HG03520 (cell line): Measurements from ENCODE around the gene AGAP1.

Source experiments
- ATAC-seq: cut with Tn5 transposase; IDR thresholded peaks from one replicate; pipeline ENCODE4 v1.9.1; 2021; ENCODE audit warnings: mild to moderate bottlenecking, moderate library complexity; ENCODE audit not compliant: unreplicated experiment

AGAP1 gene

GRCh38 chr2:235833971-235834620 lies 340.3 kb downstream of the AGAP1 start:
- no peak for ATAC-seq

- ATAC-seq, result no peak
These were observed 340.9 kb downstream of the AGAP1 start for GRCh38 chr2:235834781-235835180.

DNA sequence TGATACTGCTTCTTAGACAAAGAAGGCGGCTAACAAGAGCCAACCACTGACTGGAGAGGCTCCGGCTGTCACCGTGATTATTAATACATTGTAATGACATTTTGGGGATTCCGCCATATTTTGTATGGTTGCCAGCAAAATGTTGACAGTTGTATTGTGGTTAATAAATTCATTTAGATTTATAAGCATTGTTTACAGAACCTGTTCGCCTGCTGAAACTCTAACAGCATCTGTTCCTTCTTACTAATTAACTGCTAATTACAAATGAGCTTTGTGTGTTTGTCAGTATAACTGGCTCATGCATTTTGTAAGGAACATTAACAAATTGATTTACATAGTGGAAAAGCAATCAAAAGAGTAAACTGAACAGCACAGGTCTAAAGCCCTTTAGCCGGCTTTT lies 342.0 kb downstream of the AGAP1 start:
- ATAC-seq, result no peak

- ATAC-seq, result no peak
These were observed 342.7 kb downstream of the AGAP1 start for GRCh38 chr2:235836491-235836911.

DNA sequence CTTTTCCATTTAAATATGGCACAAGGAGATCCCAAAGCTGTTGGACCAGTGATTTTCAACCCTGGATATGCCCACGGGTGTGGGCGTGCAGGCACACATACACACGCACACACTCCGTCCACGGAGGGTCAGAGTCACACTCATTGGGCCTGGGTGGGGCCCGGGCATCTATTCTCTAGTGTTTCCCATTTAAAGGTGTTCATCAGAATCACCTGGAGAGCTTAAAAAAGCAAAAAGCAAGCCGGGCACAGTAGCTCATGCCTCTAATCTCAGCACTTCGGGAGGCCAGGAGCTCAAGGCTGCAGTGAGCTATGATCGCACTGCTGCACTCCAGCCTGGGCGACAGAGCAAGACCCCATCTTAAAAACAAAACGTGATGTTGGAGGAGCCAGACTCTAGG lies 345.4 kb downstream of the AGAP1 start:
- ATAC-seq, result no peak

DNA sequence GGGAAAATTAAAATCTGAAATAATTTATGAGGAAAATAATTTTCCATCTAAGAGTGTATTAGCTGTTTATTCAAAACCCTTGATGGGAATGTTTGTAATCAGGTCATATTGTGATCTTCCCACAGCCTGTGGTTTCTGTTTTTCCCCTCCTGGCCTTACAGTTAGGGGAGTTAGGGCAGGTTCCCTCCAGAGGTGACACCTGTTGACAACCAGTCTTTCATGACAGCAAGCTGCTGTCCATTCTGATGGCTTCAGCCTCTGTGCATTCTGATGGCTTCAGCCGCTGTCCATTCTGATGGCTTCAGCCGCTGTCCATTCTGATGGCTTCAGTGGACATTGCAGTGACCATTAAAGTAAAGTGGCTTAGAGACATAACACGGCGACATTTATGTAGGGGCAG lies 346.1 kb downstream of the AGAP1 start:
- ATAC-seq, result no peak

DNA sequence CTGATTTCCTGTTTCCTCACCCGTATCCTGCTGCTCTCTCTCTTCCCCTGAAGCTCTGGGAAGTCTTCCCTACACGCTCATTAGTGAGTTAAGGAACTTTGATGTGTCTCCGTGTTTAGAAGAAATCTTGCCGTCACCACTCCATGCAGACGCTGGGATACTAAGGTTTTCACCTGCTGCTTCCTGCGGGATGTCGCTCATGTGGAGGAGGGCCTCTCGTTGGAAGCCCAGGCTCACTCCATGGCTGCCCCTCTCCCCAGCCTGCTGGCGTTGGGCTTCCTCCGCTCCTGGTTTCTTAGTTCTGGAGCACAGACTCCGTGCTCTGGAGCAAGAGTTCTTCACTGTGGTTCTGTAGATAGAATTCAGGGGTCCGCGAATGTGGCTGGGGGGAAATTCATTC lies 348.0 kb downstream of the AGAP1 start:
- ATAC-seq, result no peak

- ATAC-seq, result no peak
These were observed 349.1 kb downstream of the AGAP1 start for GRCh38 chr2:235842941-235843340.

- ATAC-seq, result no peak
These were observed 349.9 kb downstream of the AGAP1 start for GRCh38 chr2:235843591-235844395.

DNA sequence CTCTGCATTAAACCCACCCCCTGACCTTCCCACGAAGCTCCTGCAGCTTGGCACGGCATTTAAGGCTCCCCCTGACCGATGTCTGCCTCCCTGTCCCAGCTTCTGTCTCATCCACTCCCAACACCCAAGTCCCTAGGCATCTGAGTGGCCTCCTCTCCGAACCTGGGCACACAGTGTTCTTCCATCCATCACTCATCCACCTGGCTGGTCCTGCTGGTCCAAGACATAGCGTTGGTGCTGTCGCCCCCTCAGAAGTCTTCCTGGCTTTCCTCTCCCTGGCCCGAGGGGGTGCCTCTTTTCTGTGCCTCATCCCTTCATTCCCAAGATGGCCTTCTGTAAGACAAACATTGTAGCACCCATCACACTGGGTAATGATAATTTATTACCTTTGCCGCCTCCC lies 350.7 kb downstream of the AGAP1 start:
- ATAC-seq, result no peak

- no peak for ATAC-seq
These were observed 351.4 kb downstream of the AGAP1 start for GRCh38 chr2:235845245-235845644.

DNA sequence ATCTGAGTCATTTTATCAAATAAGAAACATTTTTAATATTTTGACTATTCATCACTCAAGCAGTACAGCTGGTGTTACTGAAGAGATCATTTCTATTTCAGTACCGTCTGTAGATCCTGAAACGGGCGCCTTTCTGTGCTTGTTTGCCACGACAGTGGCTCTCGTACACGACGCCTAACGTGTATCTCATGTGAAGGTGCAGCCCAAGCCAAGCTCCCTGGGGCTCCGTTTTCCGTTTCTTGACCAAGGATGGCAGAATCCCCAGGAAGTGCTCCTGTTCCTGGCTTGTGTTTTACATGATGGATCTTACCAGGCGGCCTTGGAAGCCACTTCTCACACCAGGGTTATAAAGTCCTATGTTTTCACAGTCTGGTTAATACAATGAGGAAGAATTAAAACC lies 353.7 kb downstream of the AGAP1 start:
- ATAC-seq, result no peak

DNA sequence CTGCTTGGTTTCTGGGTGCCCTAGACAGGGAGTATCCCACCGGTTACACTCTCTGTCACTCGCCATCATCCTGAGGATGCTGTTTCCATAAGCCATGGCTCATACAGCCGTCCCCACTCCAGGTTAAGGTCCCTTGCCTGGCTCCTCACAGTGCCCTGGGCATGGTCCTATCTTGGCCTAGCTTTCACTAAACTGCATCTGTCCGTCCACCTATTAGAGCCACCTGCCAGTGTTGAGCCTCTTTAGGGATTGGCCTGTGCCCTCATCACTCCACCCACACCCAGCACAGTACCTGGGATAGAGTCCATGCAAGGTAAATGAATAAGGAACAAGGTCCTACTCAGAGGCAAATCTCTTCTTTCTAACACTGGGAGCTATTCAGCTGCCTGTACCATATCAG lies 354.2 kb downstream of the AGAP1 start:
- no peak for ATAC-seq

GRCh38 chr2:235848946-235849345 lies 355.1 kb downstream of the AGAP1 start:
- no peak for ATAC-seq

GRCh38 chr2:235849489-235849888 lies 355.6 kb downstream of the AGAP1 start:
- no peak for ATAC-seq

- no peak for ATAC-seq
These were observed 356.4 kb downstream of the AGAP1 start for GRCh38 chr2:235850289-235850688.

DNA sequence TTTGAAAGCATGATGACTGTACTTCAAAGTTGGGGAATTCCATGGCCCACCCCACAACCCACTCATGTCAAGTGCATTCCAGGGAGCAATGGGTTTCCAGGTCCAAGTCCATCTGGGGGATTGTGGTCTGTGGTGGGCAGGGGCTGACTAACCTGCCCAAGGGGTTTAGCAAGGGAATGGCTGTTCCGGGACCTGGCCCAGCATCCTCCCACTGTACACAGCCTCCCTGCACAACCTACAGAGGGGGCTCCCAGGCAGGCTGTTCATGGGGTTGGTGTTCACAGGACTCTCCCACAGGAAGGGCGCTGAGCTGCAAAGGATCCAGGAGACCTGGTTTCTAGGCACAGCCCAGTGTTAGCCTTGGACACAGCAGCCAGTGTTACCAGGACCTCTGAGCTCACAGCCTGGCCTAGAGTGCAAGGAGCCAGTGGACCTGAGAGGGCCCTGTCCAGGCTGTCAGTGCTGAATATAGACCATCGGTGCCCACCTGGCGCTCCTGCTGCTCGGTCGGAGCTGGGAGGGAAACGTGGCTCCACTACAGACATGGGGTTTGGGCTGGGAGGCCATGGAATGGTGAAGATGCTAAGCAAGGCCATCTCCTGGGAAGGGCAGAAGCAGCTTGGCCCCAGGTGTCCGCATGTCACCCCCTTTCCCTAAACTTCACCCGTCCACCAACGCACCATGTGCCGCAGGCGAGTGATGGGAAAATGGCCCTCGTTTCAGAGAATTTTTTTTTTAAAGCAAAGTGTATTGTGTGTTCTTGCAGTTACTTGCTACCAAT lies 357.1 kb downstream of the AGAP1 start:
- no peak for ATAC-seq

DNA sequence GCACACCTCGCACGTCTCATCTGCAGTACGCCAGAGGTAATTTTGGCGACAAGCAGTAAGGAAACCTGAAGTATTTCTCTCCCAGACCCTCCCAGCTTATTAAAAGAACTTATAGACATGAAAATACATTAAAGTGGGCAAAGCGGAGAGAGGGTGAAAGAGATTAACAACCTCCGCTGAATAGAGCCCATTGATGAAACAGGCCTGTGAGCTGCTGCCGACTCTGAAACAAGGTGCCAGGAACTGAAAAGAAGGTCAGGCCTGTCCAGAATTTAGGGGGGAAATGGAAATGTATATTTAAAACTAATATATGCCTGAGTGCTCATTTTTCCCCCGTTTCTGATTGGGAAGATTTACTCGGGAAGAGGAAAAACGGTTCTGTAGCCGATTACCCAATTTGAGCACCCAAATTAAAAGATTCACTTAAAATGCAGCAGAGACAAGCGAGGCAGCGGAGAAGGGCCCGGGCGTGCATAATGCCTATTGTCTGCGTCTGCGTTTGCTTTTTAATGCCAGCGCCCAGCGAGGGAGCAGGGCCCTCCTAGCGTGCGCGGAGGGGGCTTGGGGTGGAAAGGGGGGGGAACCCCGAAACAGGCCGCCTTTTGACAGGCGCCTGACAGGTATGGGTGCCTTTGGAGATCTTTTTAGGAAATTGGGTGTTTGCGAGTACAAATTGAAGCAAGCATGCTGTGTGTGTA lies 358.1 kb downstream of the AGAP1 start:
- no peak for ATAC-seq

- ATAC-seq, result no peak
These were observed 358.7 kb downstream of the AGAP1 start for GRCh38 chr2:235852526-235852920.

DNA sequence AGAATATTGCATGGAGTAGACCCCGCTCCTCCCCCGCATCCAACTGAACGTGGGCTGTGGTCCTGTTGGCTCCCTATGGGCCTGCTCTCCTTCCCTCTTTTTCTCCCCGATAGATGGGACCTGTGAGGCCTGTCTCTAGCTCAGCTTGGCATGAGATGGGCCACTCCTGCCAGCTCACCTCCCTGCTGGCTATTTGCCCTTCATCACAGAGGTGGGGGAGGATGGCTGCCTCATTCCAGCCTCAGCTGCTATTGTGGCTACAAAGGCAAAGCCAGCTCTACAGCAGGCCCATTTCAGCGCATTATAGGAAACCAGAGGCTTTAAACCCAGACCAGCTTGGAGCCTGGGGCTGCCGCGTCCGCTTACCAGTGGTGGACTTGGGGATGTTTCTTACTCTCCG lies 360.4 kb downstream of the AGAP1 start:
- no peak for ATAC-seq

DNA sequence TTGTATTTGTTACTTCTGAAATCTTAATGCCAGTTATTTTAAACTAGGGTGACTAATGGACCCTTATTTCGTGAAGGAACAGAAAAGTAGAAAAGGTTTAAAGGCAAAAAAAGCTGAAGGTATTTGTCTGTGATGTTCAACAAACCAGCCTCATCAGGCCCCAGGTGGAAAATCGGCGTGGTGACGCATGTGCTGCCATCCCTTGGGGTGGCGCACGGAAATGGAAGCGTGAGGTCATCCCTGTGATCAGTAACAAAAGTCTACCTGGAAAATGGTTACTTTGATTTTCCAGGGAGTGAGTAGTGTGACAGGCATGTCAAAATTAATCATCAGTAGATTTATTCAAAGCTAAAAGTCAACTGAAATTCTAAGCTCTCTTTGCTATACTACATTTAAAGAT lies 361.2 kb downstream of the AGAP1 start:
- no peak for ATAC-seq
